A549 (cell line): ENCODE data around the gene IFNLR1.

Experiments used
- CTCF ChIP-seq: fragments of >200 bp; sonication (Bioruptor Twin); formaldehyde crosslinking; IDR thresholded peaks from 3 replicates; pipeline ENCODE4 v1.5.1; 2016
- POLR2A ChIP-seq: IDR thresholded peaks from 2 replicates; pipeline ENCODE4 v1.6.1; 2012; ENCODE audit warnings: mild to moderate bottlenecking, low read length
- RARB ChIP-seq: fragments of 250-450 bp; sonication (Bioruptor Pico); IDR thresholded peaks from 2 replicates; pipeline ENCODE4 v1.8.0; 2021; ENCODE audit warnings: mild to moderate bottlenecking, moderate library complexity

- TF ChIP-seq CTCF (no peak), POLR2A (no peak), RARB (CRISPR knock-in tag) (no peak)
These were observed 67.0 kb downstream of the IFNLR1 start for GRCh38 chr1:24119859-24120756.
